Fibroblast of pulmonary artery (primary cell): Measurements from ENCODE around the gene ARL4D.

Experiments
- DNase-seq: peaks from one replicate; pipeline ENCODE4 v3.0.0-alpha.2; 2010; ENCODE audit warnings: low read depth
- H3K4me3 ChIP-seq: replicated peaks from 2 replicates; pipeline ENCODE4 v1.5.1; 2011; ENCODE audit warnings: low read depth, mild to moderate bottlenecking, control low read depth, low read length, moderate library complexity
- TF ChIP-seq, protein P1 (sequence below): IDR thresholded peaks from 2 replicates; pipeline ENCODE4 v1.5.1; 2011; ENCODE audit warnings: mild to moderate bottlenecking, control low read depth, low read length, inconsistent platforms; ENCODE audit errors: missing control alignments

Gene ARL4D

DNA sequence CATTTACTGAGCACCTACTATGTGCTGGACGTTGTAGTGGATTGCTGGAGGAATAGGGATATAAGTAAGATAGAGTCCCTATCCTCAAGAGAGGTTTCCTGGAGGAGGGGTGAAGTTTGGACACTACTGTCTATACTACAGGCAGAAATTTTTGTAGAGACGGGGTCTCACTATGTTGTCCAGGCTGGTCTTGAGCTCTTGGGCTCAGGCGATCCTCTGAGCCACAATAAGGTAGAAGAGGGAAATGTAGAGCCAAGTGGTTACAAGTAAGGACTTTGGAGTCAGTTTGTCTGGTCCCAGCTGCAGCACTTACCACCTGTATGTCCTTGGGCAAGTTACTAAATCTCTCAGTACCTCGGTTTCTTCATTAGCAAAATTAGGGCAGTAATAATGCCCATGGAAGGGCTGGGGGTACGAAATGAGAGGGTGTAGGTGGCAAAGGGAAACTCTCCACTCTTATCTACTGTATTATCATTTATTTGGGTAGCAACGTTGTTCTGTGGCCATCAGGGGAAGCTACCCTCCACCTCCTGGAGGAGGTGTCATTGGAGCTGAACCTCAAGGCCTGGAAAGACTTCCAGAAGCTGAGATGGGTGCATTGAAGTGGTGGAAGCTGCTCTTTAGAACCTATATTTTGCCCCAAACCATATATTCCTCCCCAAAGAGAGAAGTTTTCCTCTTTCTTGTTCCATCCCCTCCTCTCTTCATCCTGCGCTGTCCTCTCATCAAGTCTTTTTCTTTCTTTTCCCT, 50.1 kb downstream of the ARL4D start:
- H3K4me3 ChIP-seq = no peak overlapping the region
- DNase-seq = no peak
- TF ChIP-seq, protein P1, sequence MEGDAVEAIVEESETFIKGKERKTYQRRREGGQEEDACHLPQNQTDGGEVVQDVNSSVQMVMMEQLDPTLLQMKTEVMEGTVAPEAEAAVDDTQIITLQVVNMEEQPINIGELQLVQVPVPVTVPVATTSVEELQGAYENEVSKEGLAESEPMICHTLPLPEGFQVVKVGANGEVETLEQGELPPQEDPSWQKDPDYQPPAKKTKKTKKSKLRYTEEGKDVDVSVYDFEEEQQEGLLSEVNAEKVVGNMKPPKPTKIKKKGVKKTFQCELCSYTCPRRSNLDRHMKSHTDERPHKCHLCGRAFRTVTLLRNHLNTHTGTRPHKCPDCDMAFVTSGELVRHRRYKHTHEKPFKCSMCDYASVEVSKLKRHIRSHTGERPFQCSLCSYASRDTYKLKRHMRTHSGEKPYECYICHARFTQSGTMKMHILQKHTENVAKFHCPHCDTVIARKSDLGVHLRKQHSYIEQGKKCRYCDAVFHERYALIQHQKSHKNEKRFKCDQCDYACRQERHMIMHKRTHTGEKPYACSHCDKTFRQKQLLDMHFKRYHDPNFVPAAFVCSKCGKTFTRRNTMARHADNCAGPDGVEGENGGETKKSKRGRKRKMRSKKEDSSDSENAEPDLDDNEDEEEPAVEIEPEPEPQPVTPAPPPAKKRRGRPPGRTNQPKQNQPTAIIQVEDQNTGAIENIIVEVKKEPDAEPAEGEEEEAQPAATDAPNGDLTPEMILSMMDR = no peak

DNA sequence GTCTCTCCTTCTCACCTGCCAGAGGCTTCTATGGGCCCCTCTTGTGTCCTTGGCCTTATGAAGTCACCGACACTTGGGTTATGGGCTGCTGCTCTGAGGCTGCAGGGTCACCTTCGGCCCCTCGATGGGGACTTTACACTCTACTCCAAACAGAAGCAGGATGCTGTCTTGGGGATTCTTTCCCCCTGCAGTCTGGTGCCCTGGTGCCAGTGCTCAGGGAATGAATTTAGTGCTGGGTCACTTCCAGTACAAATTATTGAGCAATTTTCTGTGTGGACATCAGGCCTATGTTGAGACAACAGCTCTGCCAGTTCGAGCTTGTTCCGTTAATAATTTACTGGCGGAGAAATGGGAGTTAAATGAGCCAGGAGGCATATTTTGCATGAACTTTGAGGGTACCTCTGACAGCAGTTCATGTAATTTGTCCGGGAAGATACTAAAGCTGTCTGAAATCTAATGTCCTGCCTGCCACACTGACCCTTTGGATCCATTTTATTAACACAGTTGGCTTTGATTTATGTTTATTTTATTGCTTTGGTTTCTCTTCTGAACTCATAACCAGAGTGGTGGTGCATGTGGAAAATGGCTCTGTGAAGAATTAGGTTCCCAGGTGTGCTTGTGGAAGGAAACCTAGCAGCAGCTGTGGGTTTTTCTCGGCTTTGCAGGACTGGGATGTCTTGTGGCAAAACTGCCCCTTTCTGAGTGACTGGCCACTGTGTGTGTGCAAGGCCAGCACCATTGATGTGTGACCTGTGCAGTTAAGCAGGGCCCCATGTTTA, 50.9 kb downstream of the ARL4D start:
- DNase-seq = no peak
- TF ChIP-seq, protein P1 = no peak
- H3K4me3 ChIP-seq = no peak overlapping the region
